Coronary artery (tissue), 2 donors: ENCODE data around the gene AP1M1.
A peak's percentile ranks its signal among the peaks of the same experiment; 100 is the strongest.
"Not testable (repeated sequence)": the region's sequence is repeated elsewhere in the genome, so short reads cannot be mapped to it uniquely, and the experiment has no call there.

ENCODE experiments used
- DNase-seq: peaks from one replicate; pipeline ENCODE4 v3.0.0-alpha.2; 2017; ENCODE audit warnings: low spot score
- H3K27ac ChIP-seq, 2 donors: fragments of 200-600 bp; sonication (generic); one replicate each; pipeline ENCODE4 v1.5.1; 2016 to 2019
- H3K4me3 ChIP-seq: fragments of 200-600 bp; sonication (generic); 2 replicates; pipeline ENCODE4 v1.5.1; 2016; ENCODE audit warnings: mild to moderate bottlenecking, moderate library complexity
- CTCF ChIP-seq: fragments of 200-600 bp; sonication (generic); IDR thresholded peaks from one replicate; pipeline ENCODE4 v1.5.1; 2019; ENCODE audit warnings: antibody characterized with exemption

The AP1M1 gene

DNA sequence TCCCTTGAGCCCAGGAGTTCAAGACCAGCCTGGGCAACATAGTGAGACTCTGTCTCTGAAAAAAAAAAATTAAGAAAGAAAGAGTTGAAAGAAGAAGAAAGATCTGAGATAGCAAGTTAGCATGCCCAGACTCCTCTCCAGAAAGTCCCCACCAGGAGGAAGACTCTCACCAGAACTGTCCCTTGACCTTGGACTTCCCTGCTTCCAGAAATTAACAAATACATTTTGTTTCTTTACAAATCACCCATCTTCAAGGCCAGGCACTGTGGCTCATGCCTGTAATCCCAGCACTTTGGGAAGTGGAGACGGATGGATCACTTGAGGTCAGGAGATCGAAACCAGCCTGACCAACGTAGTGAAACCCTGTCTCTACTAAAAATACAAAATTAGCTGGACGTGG lies 82.6 kb downstream of the AP1M1 start:
- H3K4me3 ChIP-seq = no peak overlapping the region
- H3K27ac ChIP-seq = no peak overlapping the region
- DNase-seq = no peak
- TF ChIP-seq CTCF = no peak

DNA sequence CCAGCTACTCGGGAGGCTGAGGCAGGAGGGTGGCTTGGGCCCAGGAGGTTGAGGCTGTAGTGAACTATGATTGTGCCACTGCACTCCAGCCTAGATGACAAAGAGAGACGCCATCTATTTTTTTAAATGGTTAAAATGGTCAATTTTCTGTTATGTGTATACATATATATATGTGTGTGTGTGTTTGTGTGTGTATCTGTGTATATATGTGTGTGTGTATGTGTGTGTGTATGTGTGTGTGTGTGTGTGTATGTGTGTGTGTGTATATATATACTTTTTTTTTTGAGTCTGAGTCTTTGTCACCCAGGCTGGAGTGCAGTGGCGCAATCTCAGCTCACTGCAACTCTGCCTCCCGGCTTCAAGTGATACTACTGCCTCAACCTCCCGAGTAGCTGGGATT lies 84.0 kb downstream of the AP1M1 start:
- DNase-seq = no peak
- Histone ChIP-seq H3K27ac (peak overlapping the region; percentile 95 to 97), H3K4me3 (no peak overlapping the region)
- TF ChIP-seq CTCF = no peak

DNA sequence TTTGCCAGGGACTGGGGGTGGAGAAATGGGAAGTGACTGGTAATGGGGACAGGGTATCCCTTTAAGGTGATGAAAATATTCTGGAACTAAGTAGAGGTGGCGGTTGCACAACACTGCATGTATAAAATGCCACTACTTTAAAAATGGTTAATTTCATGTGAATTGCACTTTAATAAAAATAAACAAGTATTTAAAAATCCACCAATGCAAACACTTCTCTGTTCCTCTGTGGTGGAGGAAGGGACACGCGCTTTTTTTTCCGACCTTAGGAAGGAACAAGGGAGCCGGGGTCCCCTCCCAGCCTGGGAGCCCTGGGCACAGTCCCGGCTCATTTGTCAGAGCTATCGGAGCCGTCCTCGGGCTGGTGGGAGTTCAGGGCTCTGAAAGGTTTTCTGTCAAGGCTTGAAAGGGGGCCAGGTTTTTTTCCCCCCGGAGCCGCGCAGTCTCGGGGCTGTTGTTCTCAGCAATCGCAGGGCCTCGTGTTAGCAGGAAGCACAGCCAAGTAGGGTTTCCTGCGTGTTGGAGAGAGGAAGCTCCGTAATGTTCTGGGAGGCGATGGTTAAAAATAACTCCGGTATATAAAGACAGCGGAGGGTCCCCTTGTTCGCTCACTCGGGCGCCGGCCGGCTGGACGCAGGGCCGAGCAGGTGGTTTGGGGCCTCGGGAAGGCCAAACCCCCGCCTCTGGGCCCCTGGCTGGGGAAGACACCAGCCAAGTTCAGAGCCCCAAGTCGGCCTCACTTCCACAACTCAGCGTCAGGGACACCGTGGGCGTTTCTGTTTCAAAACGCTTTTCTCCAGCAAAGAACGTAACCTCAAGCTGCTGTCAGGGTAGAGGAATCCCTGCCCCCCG lies 85.7 kb downstream of the AP1M1 start:
- Histone ChIP-seq H3K27ac (peak overlapping the region; percentile 95 to 97), H3K4me3 (peak overlapping the region; percentile 62)
- peak; percentile 95 for DNase-seq
- no peak for TF ChIP-seq CTCF

- DNase-seq = no peak
- Histone ChIP-seq H3K4me3 (no peak overlapping the region), H3K27ac (peak overlapping the region; percentile 95 to 97)
- TF ChIP-seq CTCF = no peak
These were observed 86.8 kb downstream of the AP1M1 start for GRCh38 chr19:16284505-16284904.

- H3K27ac ChIP-seq = peak overlapping the region; percentile 95 to 97
- H3K4me3 ChIP-seq, DNase-seq: not testable (repeated sequence)
These were observed 87.4 kb downstream of the AP1M1 start for GRCh38 chr19:16285079-16285478.

DNA sequence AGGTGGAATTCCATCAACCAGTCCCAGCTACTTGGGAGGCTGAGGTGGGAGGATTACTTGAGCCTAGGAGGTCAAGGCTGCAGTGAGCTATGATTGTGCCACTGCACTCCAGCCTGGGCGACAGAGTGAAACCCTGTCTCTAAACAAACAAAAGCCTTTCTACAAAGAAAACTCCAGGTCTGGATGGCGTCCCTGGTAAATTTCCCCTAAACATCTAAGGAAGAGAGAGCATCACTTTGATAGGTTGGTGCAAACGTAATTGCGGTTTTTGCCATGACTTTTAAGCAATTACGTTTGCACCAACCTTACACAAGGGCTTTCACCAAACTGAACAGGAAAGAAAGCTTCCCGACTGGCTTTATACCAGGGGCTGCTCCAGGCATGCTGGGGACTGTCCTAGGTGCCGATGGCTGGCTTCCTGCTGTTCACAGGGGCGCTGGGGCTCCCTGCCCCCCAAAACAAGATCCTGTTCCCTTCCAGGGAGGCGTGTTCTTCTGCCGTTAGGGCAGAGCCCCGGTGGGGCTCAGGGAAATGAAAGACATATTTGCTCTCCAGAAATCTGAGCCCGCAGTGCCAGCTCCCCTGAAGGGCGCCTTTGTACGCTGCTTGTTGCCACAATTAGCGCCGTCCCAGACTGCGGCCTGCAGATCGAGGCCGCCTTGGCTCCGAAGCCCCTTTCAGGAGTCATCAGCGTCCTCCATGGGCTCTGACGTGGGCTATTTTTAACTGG lies 88.2 kb downstream of the AP1M1 start:
- peak overlapping the region; percentile 48 for H3K4me3 ChIP-seq
- no peak for DNase-seq
- TF ChIP-seq CTCF = no peak
- peak overlapping the region; percentile 95 to 97 for H3K27ac ChIP-seq

- no peak overlapping the region for H3K27ac ChIP-seq
- DNase-seq = no peak
- no peak overlapping the region for H3K4me3 ChIP-seq
- no peak for TF ChIP-seq CTCF
These were observed 90.8 kb downstream of the AP1M1 start for GRCh38 chr19:16288544-16288943.
